NCI-H2171 treated with DMSO at 0.1 percent for 48 hours (cell line): ENCODE measurements around the gene DCAF17.

Source experiments
- DNase-seq: peaks from one replicate; lab custom pipeline; 2025; lab: John Stamatoyannopoulos, UW

Gene DCAF17, protein sequence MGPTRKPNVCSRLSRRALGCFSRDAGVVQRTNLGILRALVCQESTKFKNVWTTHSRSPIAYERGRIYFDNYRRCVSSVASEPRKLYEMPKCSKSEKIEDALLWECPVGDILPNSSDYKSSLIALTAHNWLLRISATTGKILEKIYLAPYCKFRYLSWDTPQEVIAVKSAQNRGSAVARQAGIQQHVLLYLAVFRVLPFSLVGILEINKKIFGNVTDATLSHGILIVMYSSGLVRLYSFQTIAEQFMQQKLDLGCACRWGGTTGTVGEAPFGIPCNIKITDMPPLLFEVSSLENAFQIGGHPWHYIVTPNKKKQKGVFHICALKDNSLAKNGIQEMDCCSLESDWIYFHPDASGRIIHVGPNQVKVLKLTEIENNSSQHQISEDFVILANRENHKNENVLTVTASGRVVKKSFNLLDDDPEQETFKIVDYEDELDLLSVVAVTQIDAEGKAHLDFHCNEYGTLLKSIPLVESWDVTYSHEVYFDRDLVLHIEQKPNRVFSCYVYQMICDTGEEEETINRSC

DNA sequence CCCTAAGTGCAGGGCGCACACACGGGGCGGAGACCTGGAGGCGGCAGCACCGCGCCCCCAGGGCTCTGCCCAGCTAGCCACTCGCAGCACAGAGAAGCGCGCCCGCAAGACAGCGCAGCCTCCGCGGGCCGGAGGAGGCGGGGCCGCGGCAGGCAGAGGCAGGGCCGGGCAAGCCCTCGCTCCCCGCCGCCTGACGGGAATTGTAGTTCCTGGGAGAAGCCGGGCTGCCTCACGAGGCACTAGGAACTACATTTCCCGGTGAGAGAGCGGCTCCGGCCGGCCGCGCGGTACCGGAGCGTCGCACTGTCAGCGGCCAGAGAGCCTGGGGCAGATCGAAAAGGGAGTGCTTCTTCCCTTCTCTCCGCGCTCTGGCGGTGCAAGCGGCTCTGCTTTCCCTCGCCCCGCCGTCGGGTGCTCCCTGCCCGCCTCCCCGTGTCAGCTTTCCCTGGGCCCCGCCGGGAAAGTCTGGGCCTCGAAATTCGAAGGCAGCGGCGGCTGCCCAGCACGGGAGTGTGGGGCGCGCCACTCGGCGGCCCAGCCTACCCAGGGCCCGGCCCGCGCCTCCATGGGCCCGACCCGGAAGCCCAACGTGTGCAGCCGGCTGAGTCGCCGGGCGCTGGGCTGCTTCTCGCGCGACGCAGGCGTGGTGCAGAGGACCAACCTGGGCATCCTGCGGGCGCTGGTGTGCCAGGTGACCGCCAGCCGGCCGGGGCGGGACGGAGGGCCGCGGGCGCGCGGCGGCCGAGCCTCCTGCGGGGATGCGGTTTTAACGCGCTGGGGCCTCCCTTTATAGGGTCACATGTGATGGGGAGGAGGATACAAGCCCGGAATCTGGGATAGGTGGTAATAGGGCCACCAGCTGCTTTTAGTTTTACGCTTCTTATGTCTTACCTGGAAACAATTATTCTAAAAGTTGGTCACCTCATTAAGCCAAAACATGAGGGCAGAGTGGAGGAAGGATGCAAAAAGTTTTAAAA is at the start of gene DCAF17:
DCAF17 (plus strand) TSS at position 214 of the 977 bp plus-strand sequence; CDS start at position 566, 352 bp downstream.
- peak; percentile 98 for DNase-seq

DNA sequence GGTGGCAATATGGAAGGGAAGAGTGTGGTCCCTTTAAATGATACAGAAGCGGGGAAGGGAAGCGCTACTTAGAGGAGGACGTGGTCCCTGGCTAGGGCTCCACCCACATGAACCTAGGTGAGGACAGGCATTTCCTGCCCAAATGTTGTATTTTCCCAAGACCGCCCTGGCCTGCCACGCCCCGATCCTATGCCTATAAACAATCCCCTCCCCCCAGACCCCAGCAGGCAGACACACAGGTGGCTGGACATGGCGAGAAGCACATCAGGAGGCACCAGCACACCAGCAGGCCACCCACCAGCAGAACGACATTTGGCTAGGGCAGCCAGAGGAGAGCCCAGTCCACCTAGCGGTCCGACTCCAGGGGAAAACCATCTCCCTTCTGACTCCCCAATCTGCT is 47.4 kb upstream of the DCAF17 start:
- no peak for DNase-seq

GRCh38 chr2:171387052-171387451 is 47.0 kb upstream of the DCAF17 start:
- DNase-seq, result no peak

DNA sequence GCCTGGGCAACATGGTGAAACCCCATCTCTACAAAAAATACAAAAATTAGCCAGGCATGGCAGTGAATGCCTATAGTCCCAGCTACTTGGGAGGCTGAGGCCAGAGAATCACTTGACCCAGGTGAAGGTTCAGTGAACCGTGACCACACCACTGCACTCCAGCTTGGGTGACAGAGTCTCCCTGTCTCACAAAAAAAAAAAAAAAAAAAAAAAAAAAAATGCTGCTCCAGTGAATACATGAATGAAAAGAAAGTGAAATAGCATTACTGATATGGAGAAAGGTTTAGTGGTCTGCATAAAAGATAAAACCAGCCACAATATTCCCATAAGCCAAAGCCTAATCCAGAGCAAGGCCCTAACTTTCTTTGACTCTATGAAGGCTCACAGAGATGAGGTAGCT is 44.7 kb upstream of the DCAF17 start:
- no peak for DNase-seq

GRCh38 chr2:171389780-171390179 is 44.2 kb upstream of the DCAF17 start:
- no peak for DNase-seq

- DNase-seq, result no peak
Observed at GRCh38 chr2:171390941-171391516, 43.0 kb upstream of the DCAF17 start.

DNA sequence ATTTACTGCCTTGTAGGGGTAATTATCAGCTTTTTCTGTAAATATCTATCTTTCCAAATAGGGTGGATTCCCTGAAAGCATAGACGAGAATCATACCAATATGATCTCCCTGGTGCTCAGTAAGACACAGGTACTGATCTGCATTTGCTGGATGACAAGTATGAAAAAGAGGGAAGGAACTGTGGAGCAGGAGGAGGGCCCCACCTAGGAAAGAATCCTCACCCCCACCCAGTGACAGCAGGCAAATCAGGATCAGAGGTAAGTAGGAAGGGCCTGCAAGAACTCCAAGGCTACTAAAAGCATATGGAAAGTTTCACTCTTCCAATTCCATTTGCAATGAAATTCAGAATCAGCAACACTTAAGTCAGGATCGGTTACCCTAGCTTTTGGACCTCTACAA is 42.5 kb upstream of the DCAF17 start:
- no peak for DNase-seq

DNA sequence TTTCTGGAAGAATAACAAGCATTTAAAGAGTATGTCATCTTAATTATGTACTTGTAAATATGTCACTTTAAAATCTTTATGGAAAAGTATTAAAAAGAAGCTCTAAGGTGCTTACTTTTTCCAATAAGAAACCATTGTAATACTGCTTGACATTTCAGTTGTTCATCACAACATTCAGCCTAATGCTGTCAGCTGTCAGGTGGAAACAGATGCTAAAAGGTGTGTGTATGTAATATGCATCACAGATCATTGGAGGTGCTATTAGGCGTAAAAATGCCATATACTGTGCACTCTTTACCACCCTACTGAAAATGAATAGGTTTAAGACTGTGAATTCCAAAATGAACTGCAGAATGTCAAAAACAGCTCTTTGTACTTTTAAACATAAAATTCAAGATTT is 40.5 kb upstream of the DCAF17 start:
- peak; percentile 79 for DNase-seq

- DNase-seq, result no peak
Observed at GRCh38 chr2:171394164-171394740, 39.8 kb upstream of the DCAF17 start.

DNA sequence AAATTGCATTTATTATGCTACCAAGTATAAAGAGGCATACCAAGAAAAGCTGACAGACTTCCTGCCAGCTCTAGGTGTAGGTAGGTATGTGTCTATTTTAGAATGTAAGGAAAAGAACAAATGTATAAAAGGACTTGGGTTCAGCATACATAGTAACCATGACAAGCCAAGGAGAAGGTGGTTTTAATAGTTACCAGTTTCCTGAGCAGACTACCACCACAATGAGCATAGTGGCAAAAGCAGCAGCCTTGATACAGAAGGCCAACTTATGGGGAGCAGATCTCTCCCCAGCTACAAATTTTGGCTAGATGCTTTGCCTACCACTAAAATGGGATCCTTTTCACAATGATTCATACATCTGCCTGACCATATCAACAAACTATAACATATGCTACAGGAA is 34.7 kb upstream of the DCAF17 start:
- DNase-seq, result no peak

GRCh38 chr2:171400395-171400794 is 33.6 kb upstream of the DCAF17 start:
- no peak for DNase-seq

GRCh38 chr2:171401947-171402346 is 32.1 kb upstream of the DCAF17 start:
- DNase-seq, result no peak

GRCh38 chr2:171402906-171403580 is 31.0 kb upstream of the DCAF17 start:
- DNase-seq, result no peak

DNA sequence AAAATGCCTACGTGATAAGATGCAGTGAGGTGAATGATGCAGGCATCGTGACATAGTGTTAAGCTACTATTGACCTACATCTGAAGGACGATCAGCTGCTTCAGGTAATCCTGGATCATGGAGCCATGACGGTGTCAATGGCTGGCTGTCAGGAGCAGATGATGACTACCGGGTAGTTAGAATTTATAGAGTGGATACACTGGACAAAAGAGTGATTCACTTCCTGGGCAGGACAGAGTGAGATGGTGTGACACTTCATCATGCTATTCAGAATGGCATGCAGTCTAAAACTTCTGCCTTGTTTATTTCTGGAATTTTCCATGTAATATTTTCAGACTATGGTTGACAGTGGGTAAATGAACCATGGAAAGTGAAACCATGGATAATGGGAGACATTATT is 29.8 kb upstream of the DCAF17 start:
- DNase-seq, result no peak

DNA sequence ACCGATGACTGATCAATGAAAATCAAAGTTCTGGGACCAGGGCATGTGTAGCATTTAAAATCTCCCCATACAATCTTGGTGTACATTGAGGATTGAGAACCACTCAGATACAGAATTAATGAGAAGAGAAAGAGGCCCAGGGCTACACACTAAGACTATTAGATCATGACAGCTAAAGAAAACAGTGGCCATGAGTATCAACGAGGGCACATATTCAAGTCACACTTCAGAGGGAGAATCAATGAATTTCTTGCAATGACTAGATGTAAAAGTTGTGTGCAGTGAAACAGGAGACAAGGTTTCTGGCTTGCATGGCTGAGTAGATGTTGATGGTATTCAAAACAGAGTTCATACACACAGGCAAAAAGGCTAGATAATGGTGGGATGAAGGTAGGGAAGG is 29.3 kb upstream of the DCAF17 start:
- no peak for DNase-seq

DNA sequence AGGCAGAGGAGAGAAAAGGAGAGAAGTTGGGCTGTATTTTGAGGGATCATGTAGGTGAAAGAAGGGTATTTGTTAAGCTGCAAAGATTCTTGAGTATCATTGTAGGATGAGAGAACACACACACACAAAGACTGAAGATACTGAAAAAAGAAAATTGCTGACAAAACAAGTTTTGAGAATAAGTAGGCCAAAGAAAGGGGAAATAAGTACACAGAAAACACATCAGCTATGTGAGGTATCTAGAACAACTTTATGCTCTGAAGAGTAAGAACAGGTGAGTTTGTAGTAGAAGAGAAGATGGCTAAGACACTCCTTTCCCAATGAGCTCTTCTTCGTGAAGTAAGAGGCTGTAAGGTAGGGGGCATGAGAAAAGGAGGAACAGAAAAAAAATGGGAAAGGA is 28.5 kb upstream of the DCAF17 start:
- no peak for DNase-seq

DNA sequence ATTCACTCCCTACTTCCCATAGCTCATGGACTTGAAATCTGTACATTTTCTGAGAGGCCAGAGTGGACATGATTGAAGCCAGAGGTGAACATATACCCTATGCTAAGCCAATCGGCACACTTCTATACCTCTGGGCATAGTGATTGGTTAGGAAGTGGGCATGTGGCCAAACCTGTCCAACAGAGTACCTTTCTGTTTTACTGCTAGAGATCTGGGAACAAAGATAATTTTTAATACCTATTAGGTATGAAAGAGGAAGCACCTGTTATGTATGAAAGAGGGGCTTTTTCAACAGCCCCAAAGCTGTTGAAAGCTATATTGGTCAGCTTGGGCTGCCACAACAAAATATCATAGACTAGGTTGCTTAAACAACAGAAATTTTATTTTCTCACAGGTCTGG is 28.0 kb upstream of the DCAF17 start:
- no peak for DNase-seq

- DNase-seq, result no peak
Observed at GRCh38 chr2:171407030-171407675, 26.9 kb upstream of the DCAF17 start.

DNA sequence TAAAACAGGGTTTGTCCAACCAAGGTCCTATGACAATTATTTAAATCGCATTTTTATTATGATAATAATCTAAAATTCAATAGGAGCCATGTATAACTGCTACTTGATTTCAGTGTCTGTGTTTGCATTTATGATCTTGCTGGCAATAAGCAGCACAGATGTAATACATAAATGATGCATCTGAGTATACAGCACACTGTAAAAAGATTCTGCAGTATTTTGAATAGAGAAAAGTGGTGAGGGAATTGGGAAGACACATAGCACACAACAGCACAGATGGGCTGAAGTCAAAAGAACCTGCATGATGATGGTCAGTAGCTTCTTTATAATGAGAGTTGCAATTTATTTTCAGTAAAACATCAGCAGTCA is 26.4 kb upstream of the DCAF17 start:
- no peak for DNase-seq

DNA sequence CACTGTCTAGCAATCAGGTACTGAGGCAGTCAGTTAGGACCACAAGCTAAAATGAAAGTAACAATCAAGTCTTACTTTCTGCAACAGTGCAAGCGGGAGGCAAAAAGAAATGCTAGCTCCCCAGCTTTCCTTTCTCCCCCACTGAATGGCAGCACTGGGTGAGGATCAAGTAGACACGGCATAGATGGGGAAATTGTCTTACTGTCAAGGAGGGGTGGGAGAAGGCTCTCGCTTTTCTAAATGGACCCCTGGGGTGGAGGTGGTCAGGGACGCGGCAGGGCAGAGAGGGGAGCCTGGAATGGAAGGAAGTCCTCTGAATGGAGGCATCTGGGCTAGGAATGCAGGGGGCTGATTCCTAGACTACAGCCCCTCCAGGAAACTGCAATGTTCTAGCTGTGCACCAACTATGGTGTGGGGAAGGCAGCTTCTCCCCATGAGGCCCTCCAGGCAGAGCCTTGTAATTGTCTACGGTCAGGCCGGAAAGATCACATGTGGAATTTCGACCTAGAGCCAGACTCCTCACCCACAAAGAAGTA is 24.5 kb upstream of the DCAF17 start:
- DNase-seq, result no peak

DNA sequence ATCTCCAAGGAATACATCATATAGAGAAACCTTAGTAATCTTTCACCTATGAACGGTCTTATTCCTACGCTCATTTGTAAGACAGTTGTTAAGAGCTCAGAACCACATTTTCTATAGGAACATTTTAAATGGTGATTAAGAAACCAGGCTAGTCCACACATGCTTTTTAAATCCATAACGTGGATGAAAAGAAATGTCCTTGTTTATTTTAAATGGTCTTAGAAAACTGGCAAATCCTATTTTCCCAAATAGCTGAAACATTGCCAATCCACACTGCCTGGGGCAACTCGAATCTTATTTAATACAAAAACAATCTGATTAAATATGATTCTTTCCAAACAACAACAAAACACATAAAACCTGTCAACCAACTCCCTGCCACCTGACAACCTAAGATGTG is 23.9 kb upstream of the DCAF17 start:
- no peak for DNase-seq
